ENCODE results near the gene LRP1-AS.

The LRP1-AS gene

GRCh38 chr12:57182918-57183575, 35.6 kb upstream of the LRP1-AS start:
- no peaks in the 10 kb centered on the region for H4K20me1 ChIP-seq (ENCODE audit: insufficient read depth)
- peaks cover 4% of the 10 kb centered on the region for H3K4me1 ChIP-seq (ENCODE audit: low read depth, poor library complexity, severe bottlenecking)
- H3K79me2 ChIP-seq (ENCODE audit: insufficient read depth, low read depth), result no peaks in the 10 kb centered on the region
- H3K4me2 ChIP-seq, result no peak overlapping the region; the same call in 1 of the 2 replicates
- H3K9ac ChIP-seq, result no peak overlapping the region
- TF ChIP-seq CTCF (conservative IDR thresholded peaks at IDR 0.05; ENCODE audit: low read depth, low read length), result peak; percentile 99
- H2AFZ ChIP-seq (ENCODE audit: low read depth), result no peak overlapping the region; the same call in 1 of the 2 replicates
- H3K27ac ChIP-seq, result no peak overlapping the region
- H3K36me3 ChIP-seq (ENCODE audit: insufficient read depth), result no peaks in the 10 kb centered on the region
- H3K4me3 ChIP-seq (IDR thresholded peaks at IDR 0.05; ENCODE audit: insufficient read depth, low read depth, low read length), result no peak overlapping the region
- peaks cover 11% of the 10 kb centered on the region; the same call in 1 of the 2 replicates for H3K27me3 ChIP-seq (ENCODE audit: insufficient read depth, low read depth)

GRCh38 chr12:57181561-57182155, 34.2 kb upstream of the LRP1-AS start:
- no peak overlapping the region for H2AFZ ChIP-seq (ENCODE audit: low read depth)
- no peak overlapping the region for H3K27ac ChIP-seq
- no peak overlapping the region for H3K9ac ChIP-seq
- H3K4me2 ChIP-seq, result no peak overlapping the region
- H3K4me3 ChIP-seq (IDR thresholded peaks at IDR 0.05; ENCODE audit: insufficient read depth, low read depth, low read length), result no peak overlapping the region
- no peaks in the 10 kb centered on the region for H4K20me1 ChIP-seq (ENCODE audit: insufficient read depth)
- H3K4me1 ChIP-seq (ENCODE audit: low read depth, poor library complexity, severe bottlenecking), result peaks cover 4% of the 10 kb centered on the region
- no peak for TF ChIP-seq CTCF (conservative IDR thresholded peaks at IDR 0.05; ENCODE audit: low read depth, low read length)
- no peaks in the 10 kb centered on the region for H3K79me2 ChIP-seq (ENCODE audit: insufficient read depth, low read depth)
- peaks cover 8% of the 10 kb centered on the region; the same call in 1 of the 2 replicates for H3K27me3 ChIP-seq (ENCODE audit: insufficient read depth, low read depth)
- H3K36me3 ChIP-seq (ENCODE audit: insufficient read depth), result no peaks in the 10 kb centered on the region

- H3K4me3 ChIP-seq (IDR thresholded peaks at IDR 0.05; ENCODE audit: insufficient read depth, low read depth, low read length), result no peak overlapping the region
- no peak overlapping the region for H3K9ac ChIP-seq
- H2AFZ ChIP-seq (ENCODE audit: low read depth), result no peak overlapping the region
- no peak for TF ChIP-seq CTCF (conservative IDR thresholded peaks at IDR 0.05; ENCODE audit: low read depth, low read length)
- H3K79me2 ChIP-seq (ENCODE audit: insufficient read depth, low read depth), result no peaks in the 10 kb centered on the region
- peaks cover 4% of the 10 kb centered on the region for H3K4me1 ChIP-seq (ENCODE audit: low read depth, poor library complexity, severe bottlenecking)
- peaks cover 4% of the 10 kb centered on the region; the same call in 1 of the 2 replicates for H3K27me3 ChIP-seq (ENCODE audit: insufficient read depth, low read depth)
- no peak overlapping the region for H3K4me2 ChIP-seq
- no peaks in the 10 kb centered on the region for H4K20me1 ChIP-seq (ENCODE audit: insufficient read depth)
- H3K36me3 ChIP-seq (ENCODE audit: insufficient read depth), result no peaks in the 10 kb centered on the region
- no peak overlapping the region for H3K27ac ChIP-seq
Observed at GRCh38 chr12:57181072-57181471, 33.7 kb upstream of the LRP1-AS start.

GRCh38 chr12:57180321-57180989, 33.0 kb upstream of the LRP1-AS start:
- Histone ChIP-seq H2AFZ (ENCODE audit: low read depth) (no peak overlapping the region), H3K36me3 (ENCODE audit: insufficient read depth) (no peaks in the 10 kb centered on the region), H3K9ac (no peak overlapping the region), H3K4me3 (IDR thresholded peaks at IDR 0.05; ENCODE audit: insufficient read depth, low read depth, low read length) (no peak overlapping the region), H3K79me2 (ENCODE audit: insufficient read depth, low read depth) (no peaks in the 10 kb centered on the region), H3K27ac (no peak overlapping the region), H3K4me2 (no peak overlapping the region), H3K27me3 (ENCODE audit: insufficient read depth, low read depth) (peaks cover 4% of the 10 kb centered on the region; the same call in 1 of the 2 replicates), H3K4me1 (ENCODE audit: low read depth, poor library complexity, severe bottlenecking) (peaks cover 4% of the 10 kb centered on the region), H4K20me1 (ENCODE audit: insufficient read depth) (no peaks in the 10 kb centered on the region)
- TF ChIP-seq CTCF (conservative IDR thresholded peaks at IDR 0.05; ENCODE audit: low read depth, low read length), result no peak

All from KMS-11 (cell line).